GM18951 (cell line): ENCODE measurements around the gene RETREG1.

Experiments
- POLR2A ChIP-seq: IDR thresholded peaks from 4 replicates; pipeline ENCODE4 v1.6.1; 2011; ENCODE audit warnings: mild to moderate bottlenecking; ENCODE audit not compliant: insufficient read length, insufficient read depth; ENCODE audit errors: extremely low read depth
- in situ Hi-C: fragments of 300-500 bp; cut with MboI; formaldehyde crosslinking; loops from one replicate; pipeline ENCODE4 v1.12.0; 2022; ENCODE audit warnings: low sequenced_read_pairs, mixed read lengths, inconsistent platforms; ENCODE audit not compliant: unreplicated experiment

Gene RETREG1

GRCh38 chr5:16602182-16602581, 14.6 kb downstream of the RETREG1 start:
- in situ Hi-C loops, result no loop called here
- TF ChIP-seq POLR2A, result no peak

GRCh38 chr5:16600946-16601345, 15.9 kb downstream of the RETREG1 start:
- no peak for TF ChIP-seq POLR2A
- in situ Hi-C loops, result no loop called here

- in situ Hi-C loops, result no loop called here
Measured at GRCh38 chr5:16600397-16600796, 16.4 kb downstream of the RETREG1 start.

GRCh38 chr5:16597946-16598694, 18.7 kb downstream of the RETREG1 start:
- no peak for TF ChIP-seq POLR2A
- in situ Hi-C loops, result no loop called here

More at GRCh38 chr5:16600397-16600796, 16.4 kb downstream of the RETREG1 start:
- no peak for TF ChIP-seq POLR2A

- no peak for TF ChIP-seq POLR2A
- in situ Hi-C loops, result no loop called here
Measured at GRCh38 chr5:16596581-16596940, 20.2 kb downstream of the RETREG1 start.

GRCh38 chr5:16595881-16596580, 20.8 kb downstream of the RETREG1 start:
- in situ Hi-C loops, result no loop called here

GRCh38 chr5:16593628-16594027, 23.2 kb downstream of the RETREG1 start:
- no peak for TF ChIP-seq POLR2A
- in situ Hi-C loops, result no loop called here

More at GRCh38 chr5:16595881-16596580, 20.8 kb downstream of the RETREG1 start:
- TF ChIP-seq POLR2A, result no peak

GRCh38 chr5:16593013-16593412, 23.8 kb downstream of the RETREG1 start:
- in situ Hi-C loops, result no loop called here
- TF ChIP-seq POLR2A, result no peak

- no peak for TF ChIP-seq POLR2A
- in situ Hi-C loops, result no loop called here
Measured at GRCh38 chr5:16592255-16592654, 24.5 kb downstream of the RETREG1 start.

GRCh38 chr5:16590685-16591084, 26.1 kb downstream of the RETREG1 start:
- TF ChIP-seq POLR2A, result no peak
- in situ Hi-C loops, result no loop called here

GRCh38 chr5:16589658-16590057, 27.1 kb downstream of the RETREG1 start:
- TF ChIP-seq POLR2A, result no peak
- in situ Hi-C loops, result no loop called here

- in situ Hi-C loops, result no loop called here
- TF ChIP-seq POLR2A, result no peak
Measured at GRCh38 chr5:16588434-16589214, 28.2 kb downstream of the RETREG1 start.

- in situ Hi-C loops, result no loop called here
- TF ChIP-seq POLR2A, result no peak
Measured at GRCh38 chr5:16586556-16586955, 30.2 kb downstream of the RETREG1 start.
